Upper lobe of right lung (tissue), 1 donor: ENCODE data around the gene FNDC3A. TPM values are rescaled to one million over a fixed set of nuclear protein-coding genes. Genes with fewer than 3 reads are reported as not detected.

ENCODE experiments used
- ATAC-seq: fragments of 200-7000 bp; cut with Tn5 transposase; one replicate; pipeline ENCODE4 v1.9.1; 2020; ENCODE audit warnings: mild to moderate bottlenecking, moderate library complexity
- DNase-seq: peaks from one replicate; pipeline ENCODE4 v3.0.0-alpha.2; 2020
- H3K27ac ChIP-seq: fragments of 200-600 bp; one replicate; pipeline ENCODE4 v1.8.0; 2022
- H3K27me3 ChIP-seq: fragments of 200-600 bp; one replicate; pipeline ENCODE4 v1.8.0; 2022; ENCODE audit warnings: mild to moderate bottlenecking
- H3K36me3 ChIP-seq: fragments of 200-600 bp; one replicate; pipeline ENCODE4 v1.8.0; 2022
- H3K4me1 ChIP-seq: fragments of 200-600 bp; one replicate; pipeline ENCODE4 v1.8.0; 2022
- H3K4me3 ChIP-seq: fragments of 200-600 bp; one replicate; pipeline ENCODE4 v1.8.0; 2022; ENCODE audit warnings: mild to moderate bottlenecking
- H3K9me3 ChIP-seq: fragments of 200-600 bp; one replicate; pipeline ENCODE4 v1.8.0; 2022
- CTCF ChIP-seq: fragments of 200-600 bp; IDR thresholded peaks from one replicate; pipeline ENCODE4 v1.8.0; 2022; ENCODE audit warnings: antibody characterized with exemption
- intact Hi-C: fragments of 100-400 bp; cut with DNase I; formaldehyde crosslinking; loops from one replicate; pipeline ENCODE4 v1.11.0; 2022
- total RNA-seq: library from RNA; stranded (reverse); fragmentation: NEBNext Ultra II Directional; extraction: Animal tissue kit (Norgen Biotek cat#: 25700); gene quantifications from one replicate; pipeline ENCODE4 v1.2.1, GENCODE V29; 2021
- donor health status: DM: no; HTN: yes; CAD: no; lungs with severe emphysema.

FNDC3A gene
- total RNA-seq, 1 donor from 2014 or later = 59.0 TPM

- Histone ChIP-seq H3K27me3 (no peaks in the 10 kb centered on the region), H3K4me3 (no peak overlapping the region), H3K27ac (peak overlapping the region; percentile 45), H3K4me1 (peaks cover 27% of the 10 kb centered on the region), H3K36me3 (no peaks in the 10 kb centered on the region), H3K9me3 (no peaks in the 10 kb centered on the region)
- DNase-seq (no peak), ATAC-seq (peak; percentile 73)
- TF ChIP-seq CTCF = no peak
- intact Hi-C loops = no loop called here
These were observed 122.5 kb downstream of the FNDC3A start for GRCh38 chr13:49098198-49098597.

- Histone ChIP-seq H3K36me3 (no peaks in the 10 kb centered on the region), H3K4me1 (peaks cover 27% of the 10 kb centered on the region), H3K9me3 (no peaks in the 10 kb centered on the region), H3K27ac (peak overlapping the region; percentile 45), H3K27me3 (no peaks in the 10 kb centered on the region), H3K4me3 (no peak overlapping the region)
- intact Hi-C loops = no loop called here
- TF ChIP-seq CTCF = peak; percentile 54
- ATAC-seq = peak; percentile 79
- DNase-seq = no peak
These were observed 123.2 kb downstream of the FNDC3A start for GRCh38 chr13:49098771-49099512.

GRCh38 chr13:49099513-49099877 lies 123.8 kb downstream of the FNDC3A start:
- no peak for TF ChIP-seq CTCF
- Histone ChIP-seq H3K27me3 (no peaks in the 10 kb centered on the region), H3K36me3 (no peaks in the 10 kb centered on the region), H3K9me3 (no peaks in the 10 kb centered on the region), H3K4me1 (peaks cover 27% of the 10 kb centered on the region), H3K4me3 (no peak overlapping the region), H3K27ac (no peak overlapping the region)
- ATAC-seq (no peak), DNase-seq (no peak)
- intact Hi-C loops = no loop called here

- no peak for DNase-seq
- intact Hi-C loops = no loop called here
These were observed 125.2 kb downstream of the FNDC3A start for GRCh38 chr13:49100637-49101570.

GRCh38 chr13:49108196-49108595 lies 132.5 kb downstream of the FNDC3A start:
- no peaks in the 10 kb centered on the region for H3K9me3 ChIP-seq
- no peaks in the 10 kb centered on the region for H3K27me3 ChIP-seq
- H3K27ac ChIP-seq = no peak overlapping the region
- peaks cover 20% of the 10 kb centered on the region for H3K4me1 ChIP-seq
- DNase-seq (no peak), ATAC-seq (peak; percentile 77)
- TF ChIP-seq CTCF = no peak
- intact Hi-C loops = no loop called here
- no peaks in the 10 kb centered on the region for H3K36me3 ChIP-seq
- H3K4me3 ChIP-seq = no peak overlapping the region

More at GRCh38 chr13:49100637-49101570, 125.2 kb downstream of the FNDC3A start:
- ATAC-seq = no peak
- Histone ChIP-seq H3K36me3 (no peaks in the 10 kb centered on the region), H3K4me3 (no peak overlapping the region), H3K27me3 (no peaks in the 10 kb centered on the region), H3K4me1 (peaks cover 27% of the 10 kb centered on the region), H3K27ac (no peak overlapping the region), H3K9me3 (no peaks in the 10 kb centered on the region)
- no peak for TF ChIP-seq CTCF
